Measurements from ENCODE around the gene DENND1C. TPM values are rescaled to one million over a fixed set of nuclear protein-coding genes. Genes with fewer than 3 reads are reported as not detected.
A peak's percentile ranks its signal among the peaks of the same experiment; 100 is the strongest.

DENND1C gene
- total RNA-seq, 4 donors from 2014 or later: 4.5 to 25.6 (median 8.2) TPM

DNA sequence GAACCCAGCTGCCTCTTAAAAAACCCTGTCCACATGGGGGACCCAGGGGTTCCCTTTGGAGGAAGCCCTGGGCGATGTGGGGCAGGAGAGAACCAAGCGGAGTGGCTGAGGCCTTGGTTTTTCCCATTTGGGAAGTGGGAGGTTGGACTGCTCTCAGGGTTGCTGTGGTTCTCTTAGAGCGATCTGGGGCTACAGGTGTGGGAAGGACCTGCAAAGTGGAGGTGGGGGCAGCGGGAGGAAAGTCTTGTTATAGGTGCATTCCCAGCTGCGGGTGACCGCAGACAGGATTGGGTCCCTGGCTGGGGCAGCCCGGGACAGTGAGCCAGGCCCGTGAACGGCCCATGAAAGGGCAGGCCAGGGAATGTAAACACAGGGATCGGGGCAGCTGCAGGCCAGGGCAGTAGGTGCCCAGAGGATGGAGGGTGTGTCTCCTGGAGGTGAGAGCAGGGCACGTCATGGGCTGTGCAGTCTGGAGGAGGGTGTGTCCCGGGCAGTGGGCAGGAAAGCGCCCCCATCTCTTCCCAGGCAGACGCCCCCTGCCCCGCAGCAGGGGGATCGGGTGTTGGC is 22.8 kb downstream of the DENND1C start:
- DNase-seq: peak in 1 of 3 donors; percentile 64
- TF ChIP-seq, protein P1, sequence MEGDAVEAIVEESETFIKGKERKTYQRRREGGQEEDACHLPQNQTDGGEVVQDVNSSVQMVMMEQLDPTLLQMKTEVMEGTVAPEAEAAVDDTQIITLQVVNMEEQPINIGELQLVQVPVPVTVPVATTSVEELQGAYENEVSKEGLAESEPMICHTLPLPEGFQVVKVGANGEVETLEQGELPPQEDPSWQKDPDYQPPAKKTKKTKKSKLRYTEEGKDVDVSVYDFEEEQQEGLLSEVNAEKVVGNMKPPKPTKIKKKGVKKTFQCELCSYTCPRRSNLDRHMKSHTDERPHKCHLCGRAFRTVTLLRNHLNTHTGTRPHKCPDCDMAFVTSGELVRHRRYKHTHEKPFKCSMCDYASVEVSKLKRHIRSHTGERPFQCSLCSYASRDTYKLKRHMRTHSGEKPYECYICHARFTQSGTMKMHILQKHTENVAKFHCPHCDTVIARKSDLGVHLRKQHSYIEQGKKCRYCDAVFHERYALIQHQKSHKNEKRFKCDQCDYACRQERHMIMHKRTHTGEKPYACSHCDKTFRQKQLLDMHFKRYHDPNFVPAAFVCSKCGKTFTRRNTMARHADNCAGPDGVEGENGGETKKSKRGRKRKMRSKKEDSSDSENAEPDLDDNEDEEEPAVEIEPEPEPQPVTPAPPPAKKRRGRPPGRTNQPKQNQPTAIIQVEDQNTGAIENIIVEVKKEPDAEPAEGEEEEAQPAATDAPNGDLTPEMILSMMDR (IDR thresholded peaks at IDR 0.05): peak in 1 of 6 experiments; percentile 7
- no peak for TF ChIP-seq POLR2A (IDR thresholded peaks at IDR 0.05)
- H3K4me1 ChIP-seq: peaks cover 0 to 13% (median 8%) of the 10 kb centered on the region in 4 donors
- H3K27me3 ChIP-seq: no peaks in the 10 kb centered on the region
- peak overlapping the region in 3 of 4 donors; percentile 85 to 94 (median 89) for H3K27ac ChIP-seq
- H3K4me3 ChIP-seq: peak overlapping the region; percentile 78 to 98 (median 78)
- H3K36me3 ChIP-seq: peaks cover 0 to 33% (median 0%) of the 10 kb centered on the region in 3 donors
- peaks cover 0 to 7% (median 0%) of the 10 kb centered on the region in 4 donors for H3K9me3 ChIP-seq

DNA sequence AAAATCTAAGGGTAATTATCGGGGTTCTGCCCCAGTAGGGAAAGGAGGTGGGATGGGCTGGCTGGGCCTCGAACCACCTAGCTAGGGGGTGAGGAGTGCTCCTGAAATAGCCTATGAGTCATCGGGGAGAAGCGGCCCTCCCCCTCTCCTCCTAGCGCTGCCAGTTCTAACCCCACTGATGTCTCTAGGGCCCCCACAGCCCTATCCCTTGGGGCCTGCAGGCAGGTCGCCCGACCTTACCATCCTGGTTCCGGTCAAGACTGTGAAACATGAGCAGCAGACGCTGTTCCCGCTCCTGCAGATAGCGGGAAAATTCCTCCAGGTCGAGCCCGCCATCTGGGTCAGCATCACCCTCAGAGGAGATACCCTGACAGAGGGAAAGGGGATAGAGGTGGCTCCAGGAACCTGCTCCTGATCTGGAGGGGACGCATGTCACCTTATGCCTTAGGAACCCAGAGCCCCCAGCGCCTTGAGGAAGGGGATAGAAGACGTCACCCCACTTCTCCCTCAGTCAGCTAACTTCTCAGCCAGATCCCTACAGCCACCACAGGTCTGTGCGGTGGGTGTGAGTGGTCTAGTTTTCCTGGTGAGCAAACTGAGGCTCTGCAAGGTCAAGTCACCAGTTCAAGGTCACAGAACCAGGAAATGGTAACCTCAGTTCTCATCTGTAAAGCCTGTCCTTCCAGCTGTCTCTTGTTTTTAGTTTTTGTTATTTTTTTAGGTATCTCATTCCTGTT is 23.5 kb downstream of the DENND1C start:
- Histone ChIP-seq H3K9me3 (peaks cover 0 to 8% (median 0%) of the 10 kb centered on the region in 4 donors), H3K27ac (no peak overlapping the region), H3K4me1 (peaks cover 0 to 13% (median 8%) of the 10 kb centered on the region in 4 donors), H3K4me3 (peak overlapping the region in 2 of 4 donors; percentile 78 to 98), H3K27me3 (no peaks in the 10 kb centered on the region), H3K36me3 (peaks cover 0 to 40% (median 0%) of the 10 kb centered on the region in 3 donors)
- TF ChIP-seq POLR2A (IDR thresholded peaks at IDR 0.05): no peak
- TF ChIP-seq, protein P1 (IDR thresholded peaks at IDR 0.05): no peak
- DNase-seq: no peak

DNA sequence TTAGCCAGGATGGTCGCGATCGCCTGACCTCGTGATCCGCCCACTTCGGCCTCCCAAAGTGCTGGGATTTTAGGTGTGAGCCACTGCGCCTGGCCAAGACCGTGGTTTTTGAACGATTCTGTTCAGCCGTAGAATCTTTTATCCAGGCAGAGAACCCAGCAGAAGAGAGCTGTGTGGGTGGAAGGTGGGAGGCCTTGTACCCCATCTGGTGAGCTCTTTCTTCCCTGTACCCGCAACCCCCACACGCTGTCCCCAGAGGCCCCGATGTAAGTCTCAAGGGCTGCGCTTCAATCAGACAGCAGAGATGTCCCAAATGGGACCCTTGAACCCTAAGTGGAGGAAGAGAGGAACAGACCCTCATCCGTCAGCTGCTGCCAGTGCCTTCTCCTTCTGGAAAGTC is 25.7 kb downstream of the DENND1C start:
- Histone ChIP-seq H3K4me1 (peaks cover 0 to 11% (median 7%) of the 10 kb centered on the region in 4 donors), H3K27ac (no peak overlapping the region), H3K4me3 (no peak overlapping the region), H3K9me3 (peaks cover 0 to 8% (median 0%) of the 10 kb centered on the region in 4 donors), H3K36me3 (peaks cover 0 to 53% (median 0%) of the 10 kb centered on the region in 3 donors), H3K27me3 (no peaks in the 10 kb centered on the region)
- no peak for TF ChIP-seq POLR2A (IDR thresholded peaks at IDR 0.05)
- TF ChIP-seq, protein P1 (IDR thresholded peaks at IDR 0.05): no peak
- no peak for DNase-seq

DNA sequence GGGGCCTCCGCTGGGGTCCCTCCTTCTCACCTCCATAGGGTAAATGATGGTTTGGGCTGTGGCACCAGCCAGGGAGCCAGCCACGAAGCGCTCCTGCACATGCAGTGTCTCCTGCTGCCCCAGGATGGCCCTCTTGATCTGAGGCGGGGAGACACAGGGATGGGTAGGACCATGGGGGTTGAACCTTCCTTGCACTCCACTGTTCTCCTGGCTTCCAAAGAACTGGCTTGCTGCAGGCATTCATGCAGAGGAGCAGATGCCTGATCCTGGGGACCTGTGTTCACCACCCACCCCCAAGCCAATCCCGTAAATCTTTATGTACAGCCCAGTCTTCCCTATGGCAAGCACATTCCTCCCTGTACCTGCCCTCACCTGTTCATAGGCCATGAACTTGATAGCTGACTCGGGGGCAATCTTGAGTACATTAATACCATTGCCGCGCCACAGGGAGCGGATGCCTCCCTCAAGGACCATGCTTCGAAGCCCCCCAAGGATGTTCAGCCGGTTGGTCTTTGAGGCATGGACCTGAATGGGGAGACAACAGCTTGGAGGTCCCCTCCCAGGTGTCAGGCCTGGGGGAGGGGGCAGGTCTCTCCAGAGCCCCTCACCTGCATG is 27.5 kb downstream of the DENND1C start:
- Histone ChIP-seq H3K27me3 (no peaks in the 10 kb centered on the region), H3K4me1 (peaks cover 0 to 7% (median 4%) of the 10 kb centered on the region in 4 donors), H3K27ac (no peak overlapping the region), H3K9me3 (peaks cover 0 to 8% (median 0%) of the 10 kb centered on the region in 4 donors), H3K36me3 (peaks cover 0 to 53% (median 0%) of the 10 kb centered on the region in 3 donors), H3K4me3 (no peak overlapping the region)
- TF ChIP-seq, protein P1 (IDR thresholded peaks at IDR 0.05): no peak
- TF ChIP-seq POLR2A (IDR thresholded peaks at IDR 0.05): no peak
- no peak for DNase-seq

DNA sequence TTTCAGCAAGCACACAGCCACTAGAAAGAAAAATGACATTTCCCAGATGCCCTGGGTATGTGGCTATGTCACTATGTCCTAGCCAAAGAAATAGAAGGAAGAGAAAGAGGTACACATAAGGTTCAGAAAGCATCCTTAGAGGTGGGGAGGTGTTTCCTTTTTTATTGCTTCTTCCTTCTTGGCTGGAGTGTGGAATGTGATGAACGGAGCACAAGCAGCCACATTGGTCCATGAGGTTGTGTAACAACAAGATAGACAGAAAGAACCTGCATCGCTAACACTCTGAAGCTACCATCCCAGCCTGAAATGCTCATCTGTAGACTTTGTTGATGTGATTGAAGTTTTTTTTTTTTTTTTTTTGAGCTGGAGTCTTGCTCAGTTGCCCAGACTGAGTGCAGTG is 28.7 kb downstream of the DENND1C start:
- Histone ChIP-seq H3K4me3 (no peak overlapping the region), H3K27ac (no peak overlapping the region), H3K9me3 (peaks cover 0 to 8% (median 0%) of the 10 kb centered on the region in 4 donors), H3K27me3 (no peaks in the 10 kb centered on the region), H3K4me1 (no peaks in the 10 kb centered on the region), H3K36me3 (peaks cover 0 to 53% (median 0%) of the 10 kb centered on the region in 3 donors)
- no peak for TF ChIP-seq POLR2A (IDR thresholded peaks at IDR 0.05)
- TF ChIP-seq, protein P1 (IDR thresholded peaks at IDR 0.05): no peak
- no peak for DNase-seq
